GM12874 (cell line): ENCODE results near the gene SLC28A3.

Experiments
- CTCF ChIP-seq: IDR thresholded peaks from 2 replicates; pipeline ENCODE4 v1.5.1; 2011; ENCODE audit warnings: low read depth, mild to moderate bottlenecking, control low read depth, low read length, moderate library complexity; ENCODE audit not compliant: insufficient read depth

The SLC28A3 gene

GRCh38 chr9:84340535-84340934 lies at the start of gene SLC28A3:
Gene SLC28A3, minus strand, starts transcription at chr9:84340758. Its CDS starts 125 bp downstream, at chr9:84340633.
- TF ChIP-seq CTCF = no peak

- TF ChIP-seq CTCF = no peak
Observed at GRCh38 chr9:84387821-84388220, 47.3 kb upstream of the SLC28A3 start.

- TF ChIP-seq CTCF = no peak
Observed at GRCh38 chr9:84386753-84387152, 46.2 kb upstream of the SLC28A3 start.

GRCh38 chr9:84385386-84386040 lies 45.0 kb upstream of the SLC28A3 start:
- no peak for TF ChIP-seq CTCF

GRCh38 chr9:84384617-84385016 lies 44.1 kb upstream of the SLC28A3 start:
- no peak for TF ChIP-seq CTCF

GRCh38 chr9:84383178-84383577 lies 42.6 kb upstream of the SLC28A3 start:
- TF ChIP-seq CTCF = no peak

- TF ChIP-seq CTCF = no peak
Observed at GRCh38 chr9:84382720-84383119, 42.2 kb upstream of the SLC28A3 start.
